ENCODE results near the gene ADGRG3. TPM values are rescaled to one million over a fixed set of nuclear protein-coding genes. Genes with fewer than 3 reads are reported as not detected.

Gene ADGRG3
- total RNA-seq, 1 donor from 2014 or later = not detected

DNA sequence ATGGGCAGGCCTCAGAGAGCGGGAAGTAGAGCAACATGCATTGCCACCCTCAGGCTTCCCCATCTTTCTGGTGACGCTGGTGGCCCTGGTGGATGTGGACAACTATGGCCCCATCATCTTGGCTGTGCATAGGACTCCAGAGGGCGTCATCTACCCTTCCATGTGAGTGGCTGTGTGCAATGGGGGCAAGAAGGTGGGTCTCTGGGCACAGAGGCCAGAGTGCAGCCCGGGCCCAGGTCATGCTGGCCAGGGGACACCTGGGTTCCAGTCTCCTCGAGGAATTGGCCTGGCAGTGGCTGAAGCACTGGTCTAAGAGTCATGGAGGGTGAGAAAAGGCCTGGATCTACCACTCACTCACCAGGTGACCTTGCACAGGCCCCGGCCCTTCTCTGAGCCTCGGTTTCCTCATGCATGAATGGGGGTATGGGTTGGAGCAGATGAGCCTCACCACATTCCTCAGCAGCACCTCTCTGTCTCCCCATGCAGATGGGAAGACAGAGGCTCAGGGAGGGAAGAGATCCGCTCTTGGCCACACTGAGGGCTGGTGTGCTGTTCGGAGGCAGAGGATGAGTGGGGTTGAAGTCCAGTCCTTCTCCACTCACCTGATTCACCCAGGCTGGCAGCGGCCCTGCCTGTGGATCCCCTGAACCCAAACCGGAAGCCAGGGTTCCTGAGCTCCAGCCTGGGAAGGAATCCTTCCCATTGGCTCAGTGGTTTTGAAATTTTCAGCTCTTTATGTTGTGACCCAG lies 7.2 kb upstream of the ADGRG3 start:
- Mint-ChIP-seq H3K27ac (ENCODE audit: unreplicated experiment) (no peak overlapping the region), H3K9me3 (no peaks in the 10 kb centered on the region), H3K4me3 (no peak overlapping the region), H3K36me3 (ENCODE audit: low read depth) (no peaks in the 10 kb centered on the region), H3K4me1 (peaks cover 6% of the 10 kb centered on the region), H3K27me3 (ENCODE audit: low read depth) (no peaks in the 10 kb centered on the region)
- TF ChIP-seq, protein P1, sequence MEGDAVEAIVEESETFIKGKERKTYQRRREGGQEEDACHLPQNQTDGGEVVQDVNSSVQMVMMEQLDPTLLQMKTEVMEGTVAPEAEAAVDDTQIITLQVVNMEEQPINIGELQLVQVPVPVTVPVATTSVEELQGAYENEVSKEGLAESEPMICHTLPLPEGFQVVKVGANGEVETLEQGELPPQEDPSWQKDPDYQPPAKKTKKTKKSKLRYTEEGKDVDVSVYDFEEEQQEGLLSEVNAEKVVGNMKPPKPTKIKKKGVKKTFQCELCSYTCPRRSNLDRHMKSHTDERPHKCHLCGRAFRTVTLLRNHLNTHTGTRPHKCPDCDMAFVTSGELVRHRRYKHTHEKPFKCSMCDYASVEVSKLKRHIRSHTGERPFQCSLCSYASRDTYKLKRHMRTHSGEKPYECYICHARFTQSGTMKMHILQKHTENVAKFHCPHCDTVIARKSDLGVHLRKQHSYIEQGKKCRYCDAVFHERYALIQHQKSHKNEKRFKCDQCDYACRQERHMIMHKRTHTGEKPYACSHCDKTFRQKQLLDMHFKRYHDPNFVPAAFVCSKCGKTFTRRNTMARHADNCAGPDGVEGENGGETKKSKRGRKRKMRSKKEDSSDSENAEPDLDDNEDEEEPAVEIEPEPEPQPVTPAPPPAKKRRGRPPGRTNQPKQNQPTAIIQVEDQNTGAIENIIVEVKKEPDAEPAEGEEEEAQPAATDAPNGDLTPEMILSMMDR (conservative IDR thresholded peaks at IDR 0.05) = no peak
- DNase-seq (ENCODE audit: low read depth, low spot score) = no peak

DNA sequence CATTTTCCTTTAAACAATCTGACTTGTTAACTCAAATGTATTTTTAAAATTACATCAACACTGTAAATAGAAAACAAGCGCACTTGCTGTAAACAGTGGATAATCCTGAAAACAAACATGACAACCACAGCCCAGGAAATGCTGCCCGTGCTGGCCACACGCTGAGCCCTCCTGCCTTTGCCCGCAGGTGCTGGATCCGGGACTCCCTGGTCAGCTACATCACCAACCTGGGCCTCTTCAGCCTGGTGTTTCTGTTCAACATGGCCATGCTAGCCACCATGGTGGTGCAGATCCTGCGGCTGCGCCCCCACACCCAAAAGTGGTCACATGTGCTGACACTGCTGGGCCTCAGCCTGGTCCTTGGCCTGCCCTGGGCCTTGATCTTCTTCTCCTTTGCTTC lies 6.6 kb upstream of the ADGRG3 start:
- Mint-ChIP-seq H3K9me3 (no peaks in the 10 kb centered on the region), H3K27ac (ENCODE audit: unreplicated experiment) (no peak overlapping the region), H3K4me3 (no peak overlapping the region), H3K27me3 (ENCODE audit: low read depth) (no peaks in the 10 kb centered on the region), H3K36me3 (ENCODE audit: low read depth) (no peaks in the 10 kb centered on the region), H3K4me1 (peaks cover 6% of the 10 kb centered on the region)
- DNase-seq (ENCODE audit: low read depth, low spot score) = no peak
- TF ChIP-seq, protein P1 (conservative IDR thresholded peaks at IDR 0.05) = no peak

DNA sequence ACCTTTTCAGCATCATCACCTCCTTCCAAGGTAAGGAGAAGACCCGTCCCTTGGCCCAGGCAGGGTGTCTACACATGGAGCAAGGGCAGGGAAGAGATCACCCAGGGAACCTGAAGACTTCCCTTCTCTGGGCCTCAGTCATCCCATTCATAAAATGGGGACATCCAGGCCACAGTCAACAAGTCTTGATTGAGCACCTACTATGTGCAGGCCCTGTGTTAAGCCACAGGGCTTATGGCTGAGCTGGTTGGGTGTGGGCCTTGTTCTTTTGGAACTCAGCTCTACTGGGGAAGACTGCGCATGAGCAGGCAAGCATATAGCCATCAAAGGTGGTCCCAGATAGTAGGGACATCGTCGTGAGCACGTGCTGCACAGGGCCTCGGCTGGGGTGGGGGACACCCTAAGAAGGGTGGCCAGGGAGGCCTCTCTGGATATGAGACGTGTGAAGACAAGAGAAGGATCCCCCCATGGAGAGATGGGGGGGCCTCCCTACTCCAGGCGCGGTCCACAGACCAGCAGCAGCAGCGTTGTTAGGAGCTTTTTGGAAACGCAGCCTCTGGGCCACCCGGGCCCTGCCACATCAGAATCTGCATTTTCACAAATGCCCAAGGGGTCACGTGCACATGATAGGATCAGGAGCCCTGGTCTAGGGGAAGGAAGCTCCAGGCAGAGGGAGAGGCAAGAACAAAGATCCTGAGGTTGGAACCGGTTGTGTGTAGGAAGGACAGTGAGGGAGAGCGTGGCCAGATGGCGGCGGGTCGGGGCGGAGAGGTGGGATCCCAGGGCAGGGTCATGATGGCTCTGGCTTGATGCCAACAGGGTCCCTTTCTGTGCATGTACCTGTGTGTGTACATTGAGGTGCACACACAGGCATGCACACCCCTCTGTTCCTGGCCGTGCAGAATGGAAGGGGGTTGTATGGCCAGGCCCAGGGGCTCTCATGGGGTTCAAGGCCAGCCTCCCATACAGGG lies 5.9 kb upstream of the ADGRG3 start:
- Mint-ChIP-seq H3K4me3 (no peak overlapping the region), H3K9me3 (no peaks in the 10 kb centered on the region), H3K36me3 (ENCODE audit: low read depth) (no peaks in the 10 kb centered on the region), H3K27ac (ENCODE audit: unreplicated experiment) (peak overlapping the region; percentile 12), H3K27me3 (ENCODE audit: low read depth) (no peaks in the 10 kb centered on the region), H3K4me1 (peaks cover 6% of the 10 kb centered on the region)
- no peak for DNase-seq (ENCODE audit: low read depth, low spot score)
- TF ChIP-seq, protein P1 (conservative IDR thresholded peaks at IDR 0.05) = no peak

DNA sequence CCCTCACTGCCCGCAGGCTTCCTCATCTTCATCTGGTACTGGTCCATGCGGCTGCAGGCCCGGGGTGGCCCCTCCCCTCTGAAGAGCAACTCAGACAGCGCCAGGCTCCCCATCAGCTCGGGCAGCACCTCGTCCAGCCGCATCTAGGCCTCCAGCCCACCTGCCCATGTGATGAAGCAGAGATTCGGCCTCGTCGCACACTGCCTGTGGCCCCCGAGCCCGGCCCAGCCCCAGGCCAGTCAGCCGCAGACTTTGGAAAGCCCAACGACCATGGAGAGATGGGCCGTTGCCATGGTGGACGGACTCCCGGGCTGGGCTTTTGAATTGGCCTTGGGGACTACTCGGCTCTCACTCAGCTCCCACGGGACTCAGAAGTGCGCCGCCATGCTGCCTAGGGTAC lies 4.7 kb upstream of the ADGRG3 start:
- peaks cover 6% of the 10 kb centered on the region for H3K4me1 Mint-ChIP-seq
- H3K27ac Mint-ChIP-seq (ENCODE audit: unreplicated experiment) = no peak overlapping the region
- no peak overlapping the region for H3K4me3 Mint-ChIP-seq
- no peaks in the 10 kb centered on the region for H3K27me3 Mint-ChIP-seq (ENCODE audit: low read depth)
- no peaks in the 10 kb centered on the region for H3K9me3 Mint-ChIP-seq
- H3K36me3 Mint-ChIP-seq (ENCODE audit: low read depth) = no peaks in the 10 kb centered on the region
- no peak for DNase-seq (ENCODE audit: low read depth, low spot score)
- TF ChIP-seq, protein P1 (conservative IDR thresholded peaks at IDR 0.05) = no peak

DNA sequence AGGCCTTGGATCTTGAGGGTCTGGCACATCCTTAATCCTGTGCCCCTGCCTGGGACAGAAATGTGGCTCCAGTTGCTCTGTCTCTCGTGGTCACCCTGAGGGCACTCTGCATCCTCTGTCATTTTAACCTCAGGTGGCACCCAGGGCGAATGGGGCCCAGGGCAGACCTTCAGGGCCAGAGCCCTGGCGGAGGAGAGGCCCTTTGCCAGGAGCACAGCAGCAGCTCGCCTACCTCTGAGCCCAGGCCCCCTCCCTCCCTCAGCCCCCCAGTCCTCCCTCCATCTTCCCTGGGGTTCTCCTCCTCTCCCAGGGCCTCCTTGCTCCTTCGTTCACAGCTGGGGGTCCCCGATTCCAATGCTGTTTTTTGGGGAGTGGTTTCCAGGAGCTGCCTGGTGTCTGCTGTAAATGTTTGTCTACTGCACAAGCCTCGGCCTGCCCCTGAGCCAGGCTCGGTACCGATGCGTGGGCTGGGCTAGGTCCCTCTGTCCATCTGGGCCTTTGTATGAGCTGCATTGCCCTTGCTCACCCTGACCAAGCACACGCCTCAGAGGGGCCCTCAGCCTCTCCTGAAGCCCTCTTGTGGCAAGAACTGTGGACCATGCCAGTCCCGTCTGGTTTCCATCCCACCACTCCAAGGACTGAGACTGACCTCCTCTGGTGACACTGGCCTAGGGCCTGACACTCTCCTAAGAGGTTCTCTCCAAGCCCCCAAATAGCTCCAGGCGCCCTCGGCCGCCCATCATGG lies 4.0 kb upstream of the ADGRG3 start:
- Mint-ChIP-seq H3K4me1 (peaks cover 6% of the 10 kb centered on the region), H3K9me3 (no peaks in the 10 kb centered on the region), H3K36me3 (ENCODE audit: low read depth) (no peaks in the 10 kb centered on the region), H3K27me3 (ENCODE audit: low read depth) (no peaks in the 10 kb centered on the region), H3K27ac (ENCODE audit: unreplicated experiment) (no peak overlapping the region), H3K4me3 (no peak overlapping the region)
- no peak for DNase-seq (ENCODE audit: low read depth, low spot score)
- TF ChIP-seq, protein P1 (conservative IDR thresholded peaks at IDR 0.05) = no peak
